HG03045 (cell line): ENCODE results near the gene RBM7.
A peak's percentile ranks its signal among the peaks of the same experiment; 100 is the strongest.

Source experiments
- ATAC-seq: cut with Tn5 transposase; IDR thresholded peaks from one replicate; pipeline ENCODE4 v1.9.1; 2021; ENCODE audit warnings: mild to moderate bottlenecking, moderate library complexity; ENCODE audit not compliant: unreplicated experiment

The RBM7 gene, protein sequence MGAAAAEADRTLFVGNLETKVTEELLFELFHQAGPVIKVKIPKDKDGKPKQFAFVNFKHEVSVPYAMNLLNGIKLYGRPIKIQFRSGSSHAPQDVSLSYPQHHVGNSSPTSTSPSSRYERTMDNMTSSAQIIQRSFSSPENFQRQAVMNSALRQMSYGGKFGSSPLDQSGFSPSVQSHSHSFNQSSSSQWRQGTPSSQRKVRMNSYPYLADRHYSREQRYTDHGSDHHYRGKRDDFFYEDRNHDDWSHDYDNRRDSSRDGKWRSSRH

GRCh38 chr11:114400216-114400914 is at the start of gene RBM7, which contains the start of gene C11orf71:
Gene RBM7, plus strand, starts transcription at chr11:114400666. Its CDS starts 6 bp downstream, at chr11:114400672.
Gene C11orf71, minus strand, starts transcription at chr11:114400511. Its CDS starts 180 bp downstream, at chr11:114400331.
- ATAC-seq = peak; percentile 91

GRCh38 chr11:114353443-114353842 is 47.0 kb upstream of the RBM7 start:
- ATAC-seq = no peak

- no peak for ATAC-seq
These were observed 46.4 kb upstream of the RBM7 start for GRCh38 chr11:114354076-114354475.

- ATAC-seq = no peak
These were observed 41.8 kb upstream of the RBM7 start for GRCh38 chr11:114358716-114359115.

- ATAC-seq = no peak
These were observed 41.1 kb upstream of the RBM7 start for GRCh38 chr11:114359342-114359741.

DNA sequence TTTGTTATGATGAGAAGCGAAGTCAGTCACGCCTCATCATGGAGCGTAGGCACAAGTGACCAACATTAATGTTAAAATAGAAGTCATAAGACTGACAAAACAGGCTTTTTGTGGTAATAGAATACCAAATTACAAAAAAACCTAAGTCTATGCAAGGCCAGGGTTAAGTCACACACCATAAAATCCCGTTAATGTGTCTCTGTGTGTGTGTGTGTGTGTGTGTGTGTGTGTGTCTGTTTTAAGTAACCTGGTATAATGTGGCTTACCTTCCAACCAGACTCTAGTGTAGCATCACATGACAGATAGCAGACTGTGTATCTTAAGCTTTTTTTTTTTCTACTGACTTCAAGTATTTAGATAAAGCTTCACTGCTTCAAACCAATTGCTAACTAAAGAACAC is 38.1 kb upstream of the RBM7 start:
- ATAC-seq = no peak

DNA sequence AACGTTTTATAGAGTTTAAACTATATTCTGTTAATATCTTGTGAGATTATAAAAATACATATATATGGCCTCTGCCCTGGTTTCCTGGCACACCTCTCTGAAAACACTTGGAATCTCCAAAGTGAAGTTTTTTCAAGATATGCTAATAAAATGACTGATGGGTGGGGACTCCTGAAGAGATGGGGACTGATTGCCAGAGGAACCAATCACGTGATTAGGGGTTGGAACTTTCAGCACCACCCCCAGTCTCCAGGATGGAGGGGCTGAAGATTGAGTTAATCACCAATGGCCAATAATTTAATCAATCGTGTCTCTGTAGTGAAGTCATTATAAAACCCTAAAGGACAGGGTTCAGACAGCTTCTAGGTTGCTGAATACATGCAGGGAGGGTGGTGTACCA is 37.5 kb upstream of the RBM7 start:
- ATAC-seq = no peak

- no peak for ATAC-seq
These were observed 33.9 kb upstream of the RBM7 start for GRCh38 chr11:114366331-114367243.

DNA sequence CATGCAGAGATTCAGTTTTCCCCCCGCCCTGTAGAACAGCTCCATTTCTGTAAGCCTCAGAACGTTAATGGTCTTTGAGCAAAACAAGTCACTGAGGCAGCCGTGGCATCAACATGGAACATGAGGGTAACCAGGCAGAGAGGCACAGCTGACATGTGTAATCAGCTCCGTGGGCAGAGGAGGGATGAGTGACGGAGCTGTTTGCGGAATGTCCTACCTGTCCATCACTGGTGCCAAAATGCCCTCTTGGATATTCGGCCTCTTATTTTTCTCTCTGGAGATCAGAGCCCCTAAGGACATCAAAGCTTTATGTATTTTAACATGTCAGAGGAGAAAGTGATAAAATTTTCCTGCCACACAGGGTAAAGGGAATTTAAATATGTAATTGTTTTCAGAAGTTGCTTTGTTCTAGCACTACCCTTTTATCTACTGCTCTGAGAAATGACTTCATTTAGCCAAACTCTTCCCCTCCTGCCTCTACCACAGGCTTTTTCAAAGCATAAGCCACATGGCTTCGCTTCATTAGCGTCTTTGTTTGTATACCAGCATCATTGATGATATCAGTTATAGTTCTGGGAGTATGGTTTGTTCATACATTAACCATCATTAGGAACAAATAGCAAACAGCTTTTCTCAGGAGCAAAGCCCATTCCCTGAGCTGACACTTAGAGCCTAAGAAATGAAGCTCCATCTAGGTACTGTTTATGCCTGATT is 33.1 kb upstream of the RBM7 start:
- ATAC-seq = no peak

DNA sequence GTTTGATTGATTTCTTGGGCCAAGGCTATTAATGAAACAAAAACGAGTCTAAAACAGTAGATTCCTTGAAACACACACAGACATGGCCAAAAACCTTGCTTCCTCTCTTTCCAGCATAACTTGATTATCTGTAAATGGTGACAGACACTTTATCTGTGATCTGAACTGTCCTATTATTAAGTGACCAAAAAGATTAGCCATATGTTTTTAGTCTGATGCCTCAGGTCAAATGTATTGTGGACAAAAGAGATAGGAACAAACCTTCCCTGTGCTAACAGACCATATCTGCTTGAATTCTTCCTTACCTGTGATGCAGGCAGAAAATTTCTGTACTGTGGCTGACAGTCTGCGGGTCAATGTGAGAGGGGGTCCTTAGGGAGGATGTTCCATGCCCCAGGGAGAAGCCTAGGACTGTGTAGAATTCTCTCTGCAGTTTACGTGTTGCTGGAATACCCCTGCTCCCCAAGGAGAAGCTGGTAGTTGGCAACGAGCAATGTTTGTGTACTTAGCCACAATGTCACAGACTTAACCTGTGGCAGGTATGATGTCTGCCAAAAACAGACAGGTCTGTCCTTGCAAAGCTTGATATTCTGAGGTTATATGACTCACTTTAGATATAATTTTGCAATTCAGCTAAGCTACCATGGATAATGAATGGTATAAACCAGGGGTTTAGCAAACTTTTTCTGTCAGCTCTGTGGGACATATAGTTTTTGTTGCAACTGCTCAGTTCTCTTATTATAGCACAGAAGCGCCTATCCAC is 31.4 kb upstream of the RBM7 start:
- no peak for ATAC-seq

DNA sequence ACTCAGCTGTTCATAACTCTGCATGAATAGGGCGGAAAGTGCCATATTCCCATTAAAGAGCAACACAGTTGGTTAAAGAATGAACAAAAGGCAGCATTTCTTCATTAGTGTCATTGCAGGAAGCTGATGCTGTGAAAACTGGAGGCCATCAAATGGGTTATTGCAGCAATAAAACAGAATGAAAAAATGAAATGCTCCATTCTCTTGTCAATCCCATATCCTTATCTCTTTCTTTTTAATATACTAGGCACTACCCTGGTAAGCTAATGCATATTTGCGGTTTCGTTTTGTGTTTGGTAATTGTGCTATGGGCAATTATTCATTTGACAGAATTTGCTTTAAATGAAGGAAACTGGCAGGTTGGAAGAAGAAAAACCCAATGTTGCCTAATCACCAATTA is 25.4 kb upstream of the RBM7 start:
- ATAC-seq = no peak

GRCh38 chr11:114377612-114378267 is 22.7 kb upstream of the RBM7 start:
- no peak for ATAC-seq

DNA sequence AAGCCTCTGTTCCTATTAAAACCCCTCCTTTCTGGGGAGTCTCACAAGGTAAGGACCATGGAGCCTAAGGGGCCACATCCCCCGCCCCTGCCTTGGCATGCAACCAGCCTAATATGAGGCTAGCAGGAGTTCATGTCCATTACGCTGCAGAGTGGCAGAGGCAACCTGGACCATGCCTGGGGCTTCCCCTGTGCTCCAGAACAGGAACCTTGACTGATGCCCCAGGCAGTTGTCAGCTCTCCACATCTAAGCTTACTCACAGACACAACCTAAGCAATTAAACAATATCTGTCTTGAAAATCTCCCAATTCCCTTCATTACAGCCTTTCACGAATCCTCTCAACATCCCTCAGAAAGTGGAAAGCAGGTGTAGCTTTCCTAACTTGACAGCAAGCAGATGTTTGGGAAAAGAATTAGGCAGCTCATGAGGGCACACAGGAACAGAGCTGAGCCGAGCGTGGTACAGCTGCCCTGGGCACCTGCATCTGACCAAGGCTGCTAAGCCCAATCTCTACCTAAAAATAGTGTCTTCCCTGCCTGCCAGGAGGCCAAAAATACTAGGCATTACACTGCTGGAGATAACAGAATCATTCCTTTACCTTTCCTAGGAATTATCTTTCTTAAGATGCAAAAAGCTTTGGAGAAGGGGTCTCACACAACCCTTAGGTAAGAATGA is 20.9 kb upstream of the RBM7 start:
- no peak for ATAC-seq

GRCh38 chr11:114382509-114382908 is 18.0 kb upstream of the RBM7 start:
- ATAC-seq = no peak

DNA sequence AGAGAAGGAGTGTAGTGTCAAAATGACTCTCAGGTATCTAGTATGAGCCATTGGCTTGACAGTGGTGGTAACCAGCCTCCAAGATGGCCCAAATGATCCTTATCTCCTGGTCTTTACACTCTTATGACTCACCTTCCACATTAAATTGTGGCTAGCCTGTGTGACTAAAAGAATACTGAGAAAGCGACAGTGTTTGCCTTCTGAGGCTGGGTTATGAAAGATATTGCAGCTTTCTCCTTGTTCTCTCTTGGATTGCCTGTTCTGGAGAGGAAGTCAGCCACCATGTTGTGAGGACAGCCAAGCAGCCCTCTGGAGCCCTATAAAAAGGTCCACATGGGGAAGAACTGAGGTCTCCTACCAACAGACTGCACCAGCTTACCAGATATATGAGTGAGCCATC is 16.0 kb upstream of the RBM7 start:
- ATAC-seq = no peak

DNA sequence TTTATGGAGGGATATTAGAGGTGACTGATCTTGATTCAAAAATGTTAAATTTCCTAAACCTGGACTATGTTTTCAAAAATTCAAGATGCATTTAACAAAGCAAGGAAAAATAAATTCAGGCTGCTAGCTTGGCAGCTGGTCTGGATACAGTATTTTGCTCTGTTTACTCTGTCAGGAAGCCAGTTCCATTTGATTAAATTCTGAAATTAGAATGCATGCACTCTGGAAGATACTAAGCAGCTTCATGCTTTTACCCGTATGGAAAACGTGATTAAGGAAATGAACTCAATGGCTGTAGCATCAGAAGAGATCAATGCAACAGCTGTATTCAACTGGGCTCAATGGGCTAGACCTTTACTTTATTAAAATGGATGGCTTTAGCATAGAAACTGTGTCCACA is 14.3 kb upstream of the RBM7 start:
- ATAC-seq = no peak

- ATAC-seq = no peak
These were observed 13.9 kb upstream of the RBM7 start for GRCh38 chr11:114386545-114386944.

GRCh38 chr11:114392735-114393667 is 7.5 kb upstream of the RBM7 start:
- ATAC-seq = no peak
